GM12874 (cell line): ENCODE data around the gene PARD6G.

Experiments
- TF ChIP-seq, protein P1 (sequence below): IDR thresholded peaks from 2 replicates; pipeline ENCODE4 v1.5.1; 2011; ENCODE audit warnings: low read depth, mild to moderate bottlenecking, control low read depth, low read length, moderate library complexity; ENCODE audit not compliant: insufficient read depth

The PARD6G gene

DNA sequence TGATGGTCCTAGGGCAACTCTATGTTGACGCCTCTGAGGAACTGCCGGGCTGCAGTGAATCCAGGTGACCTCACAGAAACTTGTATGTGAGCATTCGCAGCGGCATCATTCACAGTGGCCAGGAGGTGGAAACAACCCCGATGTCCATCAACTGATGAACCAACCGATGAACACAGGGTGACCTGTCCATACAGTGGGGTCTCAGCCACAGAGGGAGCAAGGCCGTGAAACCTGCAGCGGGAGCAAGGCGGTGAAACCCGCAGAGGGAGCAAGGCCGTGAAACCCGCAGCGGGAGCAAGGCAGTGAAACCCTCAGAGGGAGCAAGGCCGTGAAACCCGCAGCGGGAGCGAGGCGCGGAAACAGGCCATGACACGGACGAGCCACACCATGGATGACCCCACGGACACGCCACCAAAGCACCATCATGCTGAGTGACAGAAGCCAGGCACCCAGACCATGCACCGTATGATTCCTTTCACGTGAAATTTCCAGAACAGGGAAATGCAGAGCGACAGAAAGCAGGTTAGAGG lies 63.0 kb downstream of the PARD6G start:
- TF ChIP-seq, protein P1, sequence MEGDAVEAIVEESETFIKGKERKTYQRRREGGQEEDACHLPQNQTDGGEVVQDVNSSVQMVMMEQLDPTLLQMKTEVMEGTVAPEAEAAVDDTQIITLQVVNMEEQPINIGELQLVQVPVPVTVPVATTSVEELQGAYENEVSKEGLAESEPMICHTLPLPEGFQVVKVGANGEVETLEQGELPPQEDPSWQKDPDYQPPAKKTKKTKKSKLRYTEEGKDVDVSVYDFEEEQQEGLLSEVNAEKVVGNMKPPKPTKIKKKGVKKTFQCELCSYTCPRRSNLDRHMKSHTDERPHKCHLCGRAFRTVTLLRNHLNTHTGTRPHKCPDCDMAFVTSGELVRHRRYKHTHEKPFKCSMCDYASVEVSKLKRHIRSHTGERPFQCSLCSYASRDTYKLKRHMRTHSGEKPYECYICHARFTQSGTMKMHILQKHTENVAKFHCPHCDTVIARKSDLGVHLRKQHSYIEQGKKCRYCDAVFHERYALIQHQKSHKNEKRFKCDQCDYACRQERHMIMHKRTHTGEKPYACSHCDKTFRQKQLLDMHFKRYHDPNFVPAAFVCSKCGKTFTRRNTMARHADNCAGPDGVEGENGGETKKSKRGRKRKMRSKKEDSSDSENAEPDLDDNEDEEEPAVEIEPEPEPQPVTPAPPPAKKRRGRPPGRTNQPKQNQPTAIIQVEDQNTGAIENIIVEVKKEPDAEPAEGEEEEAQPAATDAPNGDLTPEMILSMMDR = no peak

DNA sequence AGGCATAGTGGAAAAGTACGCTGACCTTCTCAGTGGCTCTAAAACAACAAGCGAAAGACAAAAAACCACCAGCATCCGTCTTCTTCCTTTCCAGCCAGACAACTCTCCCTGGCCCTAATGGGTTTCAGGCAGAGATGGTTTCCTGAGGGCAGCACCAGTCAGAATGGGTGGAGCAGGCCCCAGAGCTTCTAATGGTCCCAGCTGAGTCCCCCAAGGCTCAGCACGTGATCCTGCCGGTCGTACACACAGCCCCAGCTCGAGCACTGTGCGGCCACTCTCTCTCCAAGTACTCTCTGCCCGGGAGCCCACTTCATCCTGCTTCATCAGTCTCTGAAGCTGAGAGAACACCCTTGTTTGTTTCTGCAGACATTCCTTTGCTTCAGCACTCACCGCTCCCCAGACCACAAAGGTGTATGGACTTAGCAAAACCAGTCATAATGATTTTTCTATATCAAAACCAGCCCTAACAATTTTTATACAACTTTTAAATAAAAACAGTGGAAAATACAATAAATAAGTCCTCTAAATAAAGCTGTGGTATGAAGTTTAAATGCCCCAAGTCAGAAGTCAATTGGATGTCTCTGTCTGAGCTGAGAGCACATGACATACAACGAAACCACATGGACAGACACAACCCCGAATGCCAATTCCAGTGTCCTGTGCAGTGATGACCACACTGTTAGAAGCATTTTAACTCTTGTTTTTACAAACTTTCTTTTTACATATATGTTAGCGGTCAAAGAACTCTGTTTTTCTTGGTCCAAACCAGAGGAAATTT lies 63.9 kb downstream of the PARD6G start:
- TF ChIP-seq, protein P1 = no peak

DNA sequence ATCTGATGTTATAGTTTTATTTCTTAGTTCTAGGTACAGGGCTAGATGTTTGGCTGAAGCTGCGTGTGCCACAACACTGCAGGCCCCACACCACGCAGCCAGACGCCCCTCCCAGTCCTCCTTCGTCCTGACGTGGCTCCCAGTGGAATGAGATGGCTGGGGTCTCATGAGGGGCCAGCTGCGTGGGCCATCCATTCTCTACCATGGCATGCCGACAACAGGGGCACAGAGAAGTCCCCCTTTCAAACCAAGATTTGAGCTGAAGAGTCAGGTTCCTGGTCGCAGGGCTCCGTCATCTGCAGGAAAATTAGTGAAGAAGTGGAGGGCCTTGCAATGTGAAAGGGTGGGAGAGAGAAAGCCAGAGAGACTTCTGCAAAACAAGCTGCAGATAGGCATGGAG lies 64.5 kb downstream of the PARD6G start:
- TF ChIP-seq, protein P1 = no peak

DNA sequence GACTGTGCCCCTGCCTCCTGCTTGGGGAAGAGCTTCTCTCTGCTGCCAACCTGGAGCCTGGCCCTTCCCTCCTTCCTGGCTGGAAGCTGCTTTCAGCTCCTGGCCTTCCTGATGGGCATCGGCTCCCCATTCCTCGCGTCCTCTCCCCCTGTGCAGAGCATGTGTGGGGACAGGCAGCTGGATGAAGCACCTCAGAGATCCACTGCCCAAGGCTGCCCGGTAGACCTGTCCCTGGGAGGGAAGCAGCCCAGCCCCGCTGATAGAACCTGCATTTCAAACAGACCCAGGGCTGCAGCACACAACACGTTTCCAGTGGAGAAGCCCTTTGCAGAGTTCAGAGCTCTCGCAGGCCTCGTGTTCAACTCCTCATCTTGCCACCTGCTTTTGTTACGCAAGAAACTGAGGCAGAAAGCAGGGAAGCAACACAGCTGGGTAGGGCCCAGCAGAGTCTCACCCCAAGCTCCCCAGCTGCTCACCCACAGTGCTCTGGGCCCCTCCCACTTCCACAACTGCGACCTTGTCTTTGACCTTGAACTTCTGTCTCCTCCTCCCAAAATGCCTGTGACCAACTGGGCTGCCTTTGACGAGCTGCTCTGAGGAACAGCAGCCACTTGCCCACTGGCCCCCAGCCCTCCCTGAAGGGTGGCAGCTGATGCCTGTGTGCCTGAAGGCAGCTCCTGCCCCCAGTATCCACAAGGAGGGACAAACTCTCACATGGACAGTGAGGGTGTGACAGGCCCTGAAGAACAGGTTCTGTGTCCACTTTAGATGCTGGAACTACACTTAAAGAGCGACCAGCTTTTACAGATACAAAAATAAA lies 65.5 kb downstream of the PARD6G start:
- TF ChIP-seq, protein P1 = no peak

DNA sequence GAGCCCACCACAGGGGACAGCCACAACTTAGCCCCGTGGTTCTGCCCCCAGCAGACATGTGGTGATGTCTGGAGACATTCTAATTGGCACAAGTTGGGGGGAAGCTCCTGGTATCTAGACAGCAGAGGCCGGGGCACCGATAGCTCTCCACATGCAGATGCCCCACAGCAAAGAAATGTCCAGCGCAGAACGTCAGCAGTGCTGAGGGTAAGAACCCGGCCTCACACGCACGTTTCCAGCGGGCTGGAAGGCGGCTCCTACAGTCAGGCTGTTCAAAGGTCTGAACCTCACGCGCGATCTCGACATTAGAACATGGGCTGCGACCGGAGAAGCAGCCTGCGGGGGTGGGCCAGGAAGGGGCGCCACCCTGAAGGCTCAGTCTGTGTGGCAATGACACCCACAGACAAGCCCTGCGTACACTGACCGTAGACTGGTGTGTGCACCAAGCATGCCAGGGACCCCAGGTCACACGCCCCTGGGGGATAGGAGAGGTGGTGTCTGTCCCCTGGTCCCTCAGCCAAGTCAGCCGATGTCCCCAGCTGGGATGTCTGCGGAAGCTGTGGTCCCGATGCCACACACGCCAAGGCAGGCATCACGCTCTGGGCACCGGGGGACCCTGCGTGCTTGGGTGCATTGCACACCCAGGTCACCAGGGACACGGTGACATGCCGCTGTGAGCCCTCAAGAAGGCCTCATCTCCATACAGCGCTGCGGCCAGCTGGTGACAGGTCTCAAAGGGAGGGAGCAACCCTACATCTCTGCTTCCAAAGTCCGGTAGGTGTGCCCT lies 66.3 kb downstream of the PARD6G start:
- TF ChIP-seq, protein P1 = no peak

DNA sequence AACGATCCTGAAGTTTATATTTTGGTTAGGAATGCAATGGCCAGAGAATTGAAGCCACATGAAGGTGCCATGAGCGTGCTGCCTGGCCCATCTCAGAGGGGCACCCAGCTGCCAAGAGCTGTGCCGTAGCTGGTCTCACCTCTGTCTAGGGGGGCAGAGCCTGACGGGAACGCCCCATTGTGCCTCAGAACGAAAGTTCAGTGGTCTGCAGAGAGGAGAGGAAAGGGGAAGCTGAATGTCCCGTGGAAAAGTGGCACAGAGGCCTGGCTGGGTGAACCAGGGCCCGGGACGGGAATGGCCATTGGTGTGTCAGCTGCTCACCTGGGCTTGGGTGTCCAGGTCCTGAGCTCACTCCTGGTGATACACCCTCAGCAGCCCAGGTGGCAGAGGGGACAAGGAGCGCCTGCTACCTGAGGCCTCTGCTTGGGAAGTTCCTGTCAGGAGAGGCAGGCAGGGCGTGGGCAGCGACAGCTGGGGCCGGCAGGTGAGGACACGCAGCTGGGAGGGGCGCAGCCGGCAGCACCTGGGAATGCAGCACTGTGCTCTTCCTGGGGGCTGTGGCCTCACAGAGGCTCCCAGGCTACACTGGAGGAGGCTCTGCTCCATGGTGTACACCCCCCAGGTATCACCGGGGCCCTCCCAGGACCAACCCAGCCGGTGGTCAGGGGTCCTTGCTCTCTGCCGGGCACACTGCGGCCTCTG lies 67.3 kb downstream of the PARD6G start:
- TF ChIP-seq, protein P1 = no peak
